ENCODE measurements around the gene HHEX.

HHEX gene

GRCh38 chr10:92720831-92721165 is 31.0 kb downstream of the HHEX start:
- TF ChIP-seq CTCF (IDR thresholded peaks at IDR 0.05; ENCODE audit: low read depth, low read length, missing control alignments): no peak
- no peak overlapping the region for H3K4me3 ChIP-seq (ENCODE audit: low read depth, low read length)
- H3K36me3 ChIP-seq (replicated peaks): no peaks in the 10 kb centered on the region
- H3K27me3 ChIP-seq (replicated peaks): no peaks in the 10 kb centered on the region
- in situ Hi-C loops (cut with HindIII; ENCODE audit: low pct_ligation_motif_present, low sequenced_read_pairs): no loop called here
- H3K27ac ChIP-seq: no peak overlapping the region
- DNase-seq: no peak

DNA sequence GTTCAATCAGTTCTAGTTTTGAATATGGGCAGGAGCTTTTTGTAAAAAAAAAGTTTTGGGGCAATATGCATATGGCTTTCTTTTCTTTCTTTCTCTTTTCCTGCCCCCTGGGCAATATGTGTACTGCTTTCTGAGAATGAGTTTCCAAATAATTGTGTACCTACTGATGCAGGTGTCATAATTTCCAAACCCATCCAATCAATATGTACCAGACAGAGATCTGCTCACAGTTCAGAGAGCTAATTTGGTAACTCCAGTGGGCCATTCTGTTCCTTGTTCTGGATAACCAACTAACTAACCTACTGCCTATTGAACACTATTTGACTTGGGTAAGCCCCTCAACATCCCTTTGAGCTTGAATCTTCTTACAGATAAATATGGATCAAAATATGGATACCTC is 32.6 kb downstream of the HHEX start:
- no peak for TF ChIP-seq CTCF (IDR thresholded peaks at IDR 0.05; ENCODE audit: low read depth, low read length, missing control alignments)
- DNase-seq: no peak
- in situ Hi-C loops (cut with HindIII; ENCODE audit: low pct_ligation_motif_present, low sequenced_read_pairs): no loop called here
- no peak overlapping the region for H3K4me3 ChIP-seq (ENCODE audit: low read depth, low read length)
- H3K27ac ChIP-seq: no peak overlapping the region
- no peaks in the 10 kb centered on the region for H3K27me3 ChIP-seq (replicated peaks)
- no peaks in the 10 kb centered on the region for H3K36me3 ChIP-seq (replicated peaks)

GRCh38 chr10:92727141-92727540 is 37.4 kb downstream of the HHEX start:
- Histone ChIP-seq H3K4me3 (ENCODE audit: low read depth, low read length) (no peak overlapping the region), H3K27ac (no peak overlapping the region), H3K27me3 (replicated peaks) (no peaks in the 10 kb centered on the region), H3K36me3 (replicated peaks) (no peaks in the 10 kb centered on the region)
- no peak for DNase-seq
- no peak for TF ChIP-seq CTCF (IDR thresholded peaks at IDR 0.05; ENCODE audit: low read depth, low read length, missing control alignments)
- in situ Hi-C loops (cut with HindIII; ENCODE audit: low pct_ligation_motif_present, low sequenced_read_pairs): no loop called here

- no peak for DNase-seq
- no peak overlapping the region for H3K27ac ChIP-seq
- H3K36me3 ChIP-seq (replicated peaks): no peaks in the 10 kb centered on the region
- no peak overlapping the region for H3K4me3 ChIP-seq (ENCODE audit: low read depth, low read length)
- H3K27me3 ChIP-seq (replicated peaks): no peaks in the 10 kb centered on the region
- TF ChIP-seq CTCF (IDR thresholded peaks at IDR 0.05; ENCODE audit: low read depth, low read length, missing control alignments): no peak
- in situ Hi-C loops (cut with HindIII; ENCODE audit: low pct_ligation_motif_present, low sequenced_read_pairs): no loop called here
Observed at GRCh38 chr10:92727550-92727949, 37.8 kb downstream of the HHEX start.

DNA sequence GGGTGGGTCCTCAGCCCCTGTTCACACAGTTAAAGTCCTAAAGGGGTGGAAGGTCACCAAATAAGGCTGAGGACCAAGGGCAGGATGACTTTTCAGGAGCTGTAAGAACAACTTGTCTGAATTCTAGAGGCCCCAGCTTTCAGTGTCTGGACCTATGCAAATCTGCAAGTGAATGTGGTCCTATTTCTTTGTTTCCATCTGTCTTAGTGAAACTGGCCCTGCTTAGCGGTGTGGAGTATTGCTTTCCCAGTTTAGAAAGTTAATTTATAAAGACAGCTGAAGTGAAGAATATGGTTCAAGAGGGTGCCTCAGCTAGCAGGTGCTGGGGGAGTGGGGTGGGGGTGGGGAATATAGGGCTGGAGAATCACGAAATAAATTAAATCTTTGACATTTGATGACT is 40.1 kb downstream of the HHEX start:
- no peak for DNase-seq
- no peak for TF ChIP-seq CTCF (IDR thresholded peaks at IDR 0.05; ENCODE audit: low read depth, low read length, missing control alignments)
- Histone ChIP-seq H3K27ac (no peak overlapping the region), H3K4me3 (ENCODE audit: low read depth, low read length) (no peak overlapping the region), H3K36me3 (replicated peaks) (no peaks in the 10 kb centered on the region), H3K27me3 (replicated peaks) (no peaks in the 10 kb centered on the region)
- in situ Hi-C loops (cut with HindIII; ENCODE audit: low pct_ligation_motif_present, low sequenced_read_pairs): no loop called here

DNA sequence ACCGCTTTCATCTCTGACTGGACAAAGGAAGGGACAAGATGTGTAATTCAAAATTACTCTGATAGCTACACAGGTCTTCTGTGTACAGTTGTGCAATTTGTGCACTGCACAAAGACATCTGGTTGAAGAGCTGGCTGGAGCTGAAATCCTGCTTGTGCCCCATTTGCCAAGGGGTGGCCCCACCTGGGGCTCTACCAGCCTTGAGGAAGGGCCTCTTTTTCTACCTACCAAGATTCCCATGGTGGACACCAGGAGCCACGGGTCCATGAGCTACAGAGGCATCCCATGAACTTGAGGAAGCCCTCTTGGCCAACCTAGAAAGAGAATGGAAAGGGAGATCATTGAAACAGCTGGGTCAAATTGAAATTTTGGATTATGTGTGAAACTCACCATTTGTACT is 43.2 kb downstream of the HHEX start:
- no peaks in the 10 kb centered on the region for H3K27me3 ChIP-seq (replicated peaks)
- no peak overlapping the region for H3K27ac ChIP-seq
- H3K4me3 ChIP-seq (ENCODE audit: low read depth, low read length): no peak overlapping the region
- H3K36me3 ChIP-seq (replicated peaks): no peaks in the 10 kb centered on the region
- in situ Hi-C loops (cut with HindIII; ENCODE audit: low pct_ligation_motif_present, low sequenced_read_pairs): no loop called here
- no peak for DNase-seq
- no peak for TF ChIP-seq CTCF (IDR thresholded peaks at IDR 0.05; ENCODE audit: low read depth, low read length, missing control alignments)
